Caco-2 (cell line): ENCODE results near the gene ADA. TPM values are rescaled to one million over a fixed set of nuclear protein-coding genes. Genes with fewer than 3 reads are reported as not detected.

Source experiments
- BruUV-seq: library from RNA; stranded (reverse); fragments of 400-500 nt; replicated peaks from 2 replicates; lab custom pipeline; 2021; lab: Mats Ljungman, UMichigan
- CTCF ChIA-PET: fragments of 300-600 bp; sonication (Branson Sonifier 250); formaldehyde crosslinking; loops from one replicate; lab custom pipeline; 2022; ENCODE audit warnings: antibody characterized with exemption; lab: Charles Lee
- POLR2A ChIA-PET: fragments of 300-600 bp; sonication (Branson Sonifier 250); formaldehyde crosslinking; loops from one replicate; lab custom pipeline; 2022; ENCODE audit warnings: antibody characterized with exemption; lab: Charles Lee
- DNase-seq, 2 experiments: peaks; one replicate each; pipeline versions ENCODE4 v3.0.0 to v3.0.0-alpha.2; 2020 to 2022
- H3K27me3 ChIP-seq: replicated peaks from 2 replicates; pipeline ENCODE4 v1.6.0; 2011; ENCODE audit warnings: low read length; ENCODE audit not compliant: control insufficient read depth, insufficient read depth
- H3K36me3 ChIP-seq: 2 replicates; pipeline ENCODE4 v1.5.1; 2011; ENCODE audit warnings: low read length; ENCODE audit not compliant: control insufficient read depth, insufficient read depth
- H3K4me1 ChIP-seq: fragments of 250-450 bp; sonication (Bioruptor Pico); 2 replicates; pipeline ENCODE4 v1.5.1; 2020; ENCODE audit warnings: mild to moderate bottlenecking
- H3K4me3 ChIP-seq: 2 replicates; pipeline ENCODE4 v1.5.1; 2011; ENCODE audit warnings: low read depth, mild to moderate bottlenecking, control low read depth, low read length
- H3K9me3 ChIP-seq: fragments of 250-450 bp; sonication (Bioruptor Pico); 2 replicates; pipeline ENCODE4 v1.5.1; 2020; ENCODE audit warnings: mild to moderate bottlenecking, moderate library complexity
- H3K27ac Mint-ChIP-seq: one replicate; pipeline ENCODE4 v1.8.0; 2022; ENCODE audit warnings: mixed read lengths; ENCODE audit not compliant: unreplicated experiment
- H3K27me3 Mint-ChIP-seq: one replicate; pipeline ENCODE4 v1.8.0; 2022; ENCODE audit warnings: mixed read lengths; ENCODE audit not compliant: insufficient read depth, unreplicated experiment
- H3K36me3 Mint-ChIP-seq: one replicate; pipeline ENCODE4 v1.8.0; 2022; ENCODE audit warnings: mild to moderate bottlenecking, mixed read lengths; ENCODE audit not compliant: insufficient read depth, unreplicated experiment
- H3K4me1 Mint-ChIP-seq: one replicate; pipeline ENCODE4 v1.8.0; 2022; ENCODE audit warnings: low read depth, mixed read lengths; ENCODE audit not compliant: unreplicated experiment
- H3K4me3 Mint-ChIP-seq: one replicate; pipeline ENCODE4 v1.8.0; 2022; ENCODE audit warnings: mild to moderate bottlenecking, moderate library complexity, mixed read lengths; ENCODE audit not compliant: unreplicated experiment
- H3K9me3 Mint-ChIP-seq: one replicate; pipeline ENCODE4 v1.8.0; 2022; ENCODE audit warnings: mixed read lengths; ENCODE audit not compliant: unreplicated experiment
- CTCF ChIP-seq, 2 experiments: fragments of 200-600 bp in 1 of 2; IDR thresholded peaks; 1 replicate in 1 of 2; 2 replicates in 1 of 2; pipeline versions ENCODE4 v1.5.1 to v1.8.0; 2011 to 2022; ENCODE audit warnings: antibody characterized with exemption in 1 of 2, control low read depth in 1 of 2, inconsistent platforms in 1 of 2, low read depth in 1 of 2, low read length in 1 of 2, mild to moderate bottlenecking in 1 of 2, moderate library complexity in 1 of 2; ENCODE audit not compliant: insufficient read depth in 1 of 2, severe bottlenecking in 1 of 2, unreplicated experiment in 1 of 2
- intact Hi-C: fragments of 100-400 bp; cut with micrococcal nuclease; formaldehyde crosslinking; loops from one replicate; pipeline ENCODE4 v1.10.0; 2022; ENCODE audit not compliant: unreplicated experiment
- total RNA-seq: library from RNA; stranded (reverse); gene quantifications from 2 replicates; pipeline ENCODE4 v1.2.3, GENCODE V29; 2022

ADA gene
- total RNA-seq, 1 experiment from 2014 or later, result 21.1 TPM

GRCh38 chr20:44579313-44580081, 72.0 kb downstream of the ADA start:
- no TSS peak for BruUV-seq
- ChIA-PET POLR2A (no interaction called here), CTCF (interaction anchor here (0.5 kb wide), 1 partner anchor 148 kb away, joined by 3 read pairs; no protein-coding TSS in a partner anchor)
- Mint-ChIP-seq H3K36me3 (no peaks in the 10 kb centered on the region), H3K9me3 (peaks cover 9% of the 10 kb centered on the region), H3K4me3 (no peak overlapping the region), H3K4me1 (peaks cover 10% of the 10 kb centered on the region), H3K27me3 (no peaks in the 10 kb centered on the region), H3K27ac (no peak overlapping the region)
- no peak overlapping the region for H3K4me3 ChIP-seq
- H3K9me3 ChIP-seq, result no peaks in the 10 kb centered on the region
- no peak for DNase-seq
- H3K4me1 ChIP-seq, result no peaks in the 10 kb centered on the region
- H3K36me3 ChIP-seq, result no peaks in the 10 kb centered on the region
- no peaks in the 10 kb centered on the region for H3K27me3 ChIP-seq
- intact Hi-C loops, result no loop called here
- TF ChIP-seq CTCF (IDR thresholded peaks at IDR 0.05; ENCODE audit: insufficient read depth in 1 of 2, low read depth in 1 of 2, low read length in 1 of 2, severe bottlenecking in 1 of 2, unreplicated experiment in 1 of 2), result no peak

GRCh38 chr20:44576297-44576696, 75.2 kb downstream of the ADA start:
- POLR2A ChIA-PET, result no interaction called here
- H3K9me3 ChIP-seq, result no peaks in the 10 kb centered on the region
- no peaks in the 10 kb centered on the region for H3K27me3 Mint-ChIP-seq
- peaks cover 9% of the 10 kb centered on the region for H3K9me3 Mint-ChIP-seq
- DNase-seq, result peak in 1 of 2 experiments; percentile 48
- intact Hi-C loops, result loop anchor here (1.0 kb wide), 1 partner anchor 34 kb away; no protein-coding TSS in a partner anchor
- 0 out of 2 replicates have a peak, but pooled peaks cover 9% of the 10 kb centered on the region for H3K4me1 ChIP-seq
- no peaks in the 10 kb centered on the region for H3K27me3 ChIP-seq
- peak; percentile 44 to 62 for TF ChIP-seq CTCF (IDR thresholded peaks at IDR 0.05; ENCODE audit: insufficient read depth in 1 of 2, low read depth in 1 of 2, low read length in 1 of 2, severe bottlenecking in 1 of 2, unreplicated experiment in 1 of 2)
- no peak overlapping the region for H3K4me3 ChIP-seq
- no peaks in the 10 kb centered on the region for H3K36me3 Mint-ChIP-seq
- no peaks in the 10 kb centered on the region for H3K36me3 ChIP-seq
- no peak overlapping the region for H3K27ac Mint-ChIP-seq
- H3K4me1 Mint-ChIP-seq, result peaks cover 21% of the 10 kb centered on the region
- H3K4me3 Mint-ChIP-seq, result no peak overlapping the region
- CTCF ChIA-PET, result interaction anchor here (1.0 to 1.6 kb wide), 7 partner anchors 10 to 309 kb away, joined by 3 to 9 read pairs (median 4); partner anchors contain the start of gene YWHAB
- BruUV-seq, result no TSS peak

GRCh38 chr20:44574372-44574771, 77.1 kb downstream of the ADA start:
- Histone ChIP-seq H3K4me3 (no peak overlapping the region), H3K9me3 (no peaks in the 10 kb centered on the region), H3K27me3 (no peaks in the 10 kb centered on the region), H3K36me3 (no peaks in the 10 kb centered on the region), H3K4me1 (0 out of 2 replicates have a peak, but pooled peaks cover 9% of the 10 kb centered on the region)
- no TSS peak for BruUV-seq
- H3K4me3 Mint-ChIP-seq, result no peak overlapping the region
- ChIA-PET CTCF (no interaction called here), POLR2A (no interaction called here)
- no peak for TF ChIP-seq CTCF (IDR thresholded peaks at IDR 0.05; ENCODE audit: insufficient read depth in 1 of 2, low read depth in 1 of 2, low read length in 1 of 2, severe bottlenecking in 1 of 2, unreplicated experiment in 1 of 2)
- peaks cover 9% of the 10 kb centered on the region for H3K9me3 Mint-ChIP-seq
- H3K4me1 Mint-ChIP-seq, result peaks cover 21% of the 10 kb centered on the region
- H3K27ac Mint-ChIP-seq, result no peak overlapping the region
- DNase-seq, result no peak
- intact Hi-C loops, result no loop called here
- H3K27me3 Mint-ChIP-seq, result no peaks in the 10 kb centered on the region
- H3K36me3 Mint-ChIP-seq, result no peaks in the 10 kb centered on the region
